Measurements from ENCODE around the gene TTC16.
"Not testable (repeated sequence)": the region's sequence is repeated elsewhere in the genome, so short reads cannot be mapped to it uniquely, and the experiment has no call there.

Gene TTC16

DNA sequence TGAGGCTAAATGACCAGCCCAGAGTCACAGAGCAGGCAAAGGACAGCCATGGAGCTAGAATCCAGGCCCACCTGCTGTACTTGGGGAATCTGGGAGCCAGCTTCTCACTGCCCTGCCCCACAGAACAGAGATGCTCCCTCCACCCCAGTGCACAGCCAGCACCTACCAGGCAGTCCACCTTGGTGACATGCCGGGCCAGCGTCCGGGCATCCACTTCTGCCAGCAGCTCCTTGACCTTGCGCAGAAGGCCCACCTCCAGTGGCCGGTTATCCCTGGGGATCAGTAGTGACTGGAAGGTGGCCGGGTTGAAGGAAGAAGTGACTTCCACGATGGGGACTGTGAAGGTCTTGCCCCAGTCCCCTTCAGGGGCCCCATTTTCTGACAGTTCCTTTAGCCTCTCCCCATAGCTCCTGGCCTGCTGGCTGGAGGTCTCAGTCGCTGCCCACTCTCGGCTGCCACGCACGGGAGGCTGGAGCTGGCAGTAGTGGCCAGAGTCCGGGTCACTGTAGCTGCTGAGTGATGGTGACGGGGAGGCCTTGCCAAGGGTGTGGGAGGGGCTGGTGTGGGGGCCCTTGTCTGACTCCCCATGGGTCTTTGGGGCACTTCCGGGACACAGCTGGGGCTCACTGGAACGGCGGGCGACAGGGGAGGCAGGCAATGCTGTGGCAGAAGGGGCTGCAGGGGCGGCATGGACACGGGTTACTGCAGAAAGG is 28.7 kb downstream of the TTC16 start:
- DNase-seq (ENCODE audit: low read depth): no peak

DNA sequence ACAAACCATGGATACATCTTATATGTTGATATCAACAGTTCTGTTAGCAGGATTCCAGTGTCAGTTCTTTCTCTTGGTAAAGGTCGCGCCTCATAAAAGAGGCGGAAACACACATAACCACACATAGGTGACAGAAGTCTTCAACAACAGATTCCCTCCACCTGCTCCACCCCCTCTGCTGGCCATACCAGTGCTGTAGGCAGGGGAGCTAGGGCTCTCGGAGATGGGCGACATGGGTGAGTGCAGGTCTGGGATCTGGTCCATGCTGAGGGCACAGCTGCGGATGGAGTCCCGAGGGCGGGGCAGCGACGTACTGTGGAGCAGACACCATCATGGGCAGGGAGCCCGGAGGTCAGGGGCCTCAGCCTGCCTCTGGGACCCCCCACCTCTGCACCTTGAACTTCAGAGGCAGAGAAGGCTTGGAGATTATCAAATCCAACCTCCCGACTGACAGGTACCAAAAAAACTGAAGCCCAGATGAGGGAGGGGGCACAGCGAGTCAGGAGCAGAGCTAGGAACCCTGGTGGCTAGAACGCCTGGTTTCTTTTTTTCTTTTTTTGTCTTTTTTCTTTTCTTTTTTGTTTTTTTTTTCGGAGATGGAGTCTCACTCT is 31.2 kb downstream of the TTC16 start:
- DNase-seq (ENCODE audit: low read depth): no peak

DNA sequence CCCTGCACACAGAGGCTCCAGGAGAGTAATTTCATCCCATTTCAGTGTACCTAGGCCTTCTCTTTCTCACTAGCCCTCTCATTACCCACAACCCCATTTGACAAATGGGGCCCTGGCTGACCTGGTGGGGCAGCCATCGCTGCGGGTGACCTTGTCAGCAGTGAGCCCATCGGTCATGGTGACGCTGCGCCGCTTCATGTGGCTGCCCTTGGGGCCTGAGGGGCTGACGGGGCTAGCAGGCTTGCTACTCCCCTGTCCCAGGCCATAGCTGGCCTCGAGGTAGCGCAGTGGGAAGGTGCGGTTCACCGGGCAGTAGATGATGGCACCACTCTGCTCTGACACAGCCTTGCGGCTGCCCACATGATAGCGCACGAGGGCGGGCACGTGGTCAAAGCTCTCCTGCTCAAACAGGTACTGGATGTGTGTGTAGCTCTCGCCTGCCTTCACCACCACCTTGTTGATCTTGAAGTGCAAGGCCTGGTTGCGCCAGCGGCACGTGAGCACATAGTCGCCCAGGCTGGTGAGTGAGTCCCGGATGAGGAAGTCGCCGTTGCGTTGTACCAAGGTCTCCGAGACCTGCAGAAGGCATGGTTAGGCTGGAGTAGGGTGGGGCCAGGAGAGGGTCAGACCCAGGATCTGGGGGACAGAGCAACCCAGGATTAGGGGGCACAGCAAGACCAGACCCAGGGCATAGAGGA is 33.4 kb downstream of the TTC16 start:
- DNase-seq (ENCODE audit: low read depth): no peak

DNA sequence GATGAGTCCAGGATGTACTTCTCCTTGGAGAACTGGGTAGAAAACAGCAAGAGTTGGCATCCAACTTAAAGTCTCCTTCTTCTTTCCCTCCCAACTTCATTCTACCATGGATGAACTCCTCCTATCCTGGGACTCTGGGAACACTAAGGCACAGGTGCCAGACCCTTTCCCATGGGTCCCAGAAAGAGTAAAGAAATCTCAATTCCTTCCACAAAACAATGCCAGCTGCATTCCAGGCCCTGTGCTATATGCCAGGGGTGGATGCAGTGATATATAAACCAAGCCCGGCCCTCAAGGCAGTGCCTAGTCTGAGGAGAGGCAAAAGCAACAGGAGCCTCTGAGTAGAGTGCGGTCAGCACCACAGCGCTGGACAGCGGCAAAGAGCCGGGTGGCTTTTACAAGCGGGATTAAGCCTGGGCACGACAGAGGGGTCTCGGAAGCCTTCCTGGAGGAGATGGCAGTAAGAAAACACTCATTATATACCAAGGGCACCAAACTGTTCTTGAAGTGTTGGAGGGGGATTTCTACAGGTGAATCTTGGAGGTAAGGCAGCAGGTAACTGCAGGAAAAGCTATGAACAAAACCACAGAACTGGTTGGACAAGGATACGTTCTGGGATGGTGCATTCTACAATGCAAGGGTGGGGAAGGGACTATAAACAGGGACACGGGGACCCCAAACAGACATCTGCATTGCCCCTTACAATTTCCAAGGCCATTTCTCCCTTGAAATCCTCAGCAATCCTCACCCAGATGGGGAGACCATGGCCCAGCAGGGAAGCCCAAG is 35.6 kb downstream of the TTC16 start:
- no peak for DNase-seq (ENCODE audit: low read depth)

DNA sequence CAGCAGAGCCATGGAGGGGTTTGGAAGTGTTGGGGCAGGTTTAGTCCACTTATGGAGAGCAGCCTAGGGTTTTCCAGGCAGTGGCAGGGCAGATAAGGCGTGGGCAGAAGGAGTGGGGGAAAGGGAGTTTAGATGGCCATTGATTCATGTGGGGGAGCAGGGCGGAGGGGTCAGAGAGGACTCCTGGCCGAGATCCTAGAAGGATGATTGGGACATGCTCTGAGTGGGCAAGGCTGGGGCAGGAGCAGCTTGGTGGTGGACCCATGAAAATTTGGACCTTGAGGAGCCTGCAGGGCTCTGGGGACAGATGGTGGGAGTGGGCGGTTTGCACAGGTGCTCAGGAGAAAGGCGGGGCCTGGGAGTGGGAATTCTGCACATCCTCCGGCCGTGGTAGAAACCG is 37.3 kb downstream of the TTC16 start:
- no peak for DNase-seq (ENCODE audit: low read depth)

DNA sequence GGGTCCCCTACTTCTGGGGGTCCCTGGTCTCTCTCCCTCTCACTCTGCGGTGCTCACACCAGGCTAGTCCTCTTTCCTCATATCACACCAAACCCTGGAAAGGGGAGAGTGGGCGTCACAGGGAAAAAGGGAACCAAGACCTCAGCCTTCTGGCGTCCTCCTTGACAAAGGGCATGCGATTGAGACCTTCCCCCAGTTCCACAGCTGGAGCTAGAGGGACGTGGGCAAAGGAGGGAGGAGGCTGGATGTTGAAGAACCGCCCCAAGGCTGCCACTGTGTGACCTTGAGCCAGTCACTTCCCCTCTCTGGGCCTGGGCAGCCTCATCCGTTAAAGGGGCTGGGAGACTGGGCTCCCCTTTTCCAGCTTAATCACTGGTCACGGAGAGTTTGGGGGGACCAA is 37.7 kb downstream of the TTC16 start:
- no peak for DNase-seq (ENCODE audit: low read depth)

DNA sequence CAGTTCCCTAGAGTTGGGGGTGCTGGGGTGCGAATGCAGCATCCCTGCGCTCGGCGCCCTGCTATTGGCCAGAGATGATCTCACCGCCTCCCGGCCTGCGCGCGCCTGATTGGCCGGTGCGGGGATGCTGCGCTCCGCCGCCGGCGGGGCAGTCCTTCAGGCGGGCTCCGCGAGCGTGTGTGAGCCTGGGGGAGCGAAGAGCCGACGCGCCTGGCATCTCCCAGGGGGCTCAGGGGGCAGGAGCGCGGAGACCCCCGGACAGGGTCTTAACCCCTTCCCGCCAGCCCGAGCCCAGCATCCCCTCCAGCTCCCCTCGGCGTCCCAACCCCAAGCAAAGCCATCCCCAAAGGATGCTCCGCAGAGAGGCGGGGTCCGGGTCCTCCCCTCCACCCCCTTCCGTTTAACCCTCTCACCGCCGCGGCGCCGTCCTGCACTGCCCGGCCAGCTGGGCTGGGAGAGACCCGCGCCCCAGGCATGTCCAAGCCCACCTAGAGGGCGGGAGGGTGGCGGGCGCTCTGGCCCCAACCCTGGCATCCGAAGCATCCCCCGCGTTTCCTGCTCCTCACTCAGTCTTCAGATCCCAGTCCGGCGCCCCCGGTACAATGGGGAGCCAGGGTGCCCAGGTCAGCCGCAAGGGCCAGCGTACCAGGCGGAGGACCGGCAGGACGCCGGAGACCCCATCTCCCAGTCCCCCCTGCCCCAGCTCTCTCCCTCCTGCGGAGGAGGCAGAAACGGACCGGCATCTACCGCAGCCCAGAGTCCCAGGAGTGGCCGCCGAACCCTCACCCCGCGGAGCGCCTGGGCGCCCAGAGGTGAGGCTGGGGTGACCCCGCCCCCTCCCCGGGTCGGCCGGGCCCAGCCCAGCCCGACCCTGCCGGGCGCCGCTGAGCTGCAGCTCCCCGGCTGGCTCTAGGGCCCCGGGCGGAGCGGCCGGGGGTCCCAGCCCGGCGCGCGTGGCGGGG is 38.5 kb downstream of the TTC16 start:
- no peak for DNase-seq (ENCODE audit: low read depth)

DNA sequence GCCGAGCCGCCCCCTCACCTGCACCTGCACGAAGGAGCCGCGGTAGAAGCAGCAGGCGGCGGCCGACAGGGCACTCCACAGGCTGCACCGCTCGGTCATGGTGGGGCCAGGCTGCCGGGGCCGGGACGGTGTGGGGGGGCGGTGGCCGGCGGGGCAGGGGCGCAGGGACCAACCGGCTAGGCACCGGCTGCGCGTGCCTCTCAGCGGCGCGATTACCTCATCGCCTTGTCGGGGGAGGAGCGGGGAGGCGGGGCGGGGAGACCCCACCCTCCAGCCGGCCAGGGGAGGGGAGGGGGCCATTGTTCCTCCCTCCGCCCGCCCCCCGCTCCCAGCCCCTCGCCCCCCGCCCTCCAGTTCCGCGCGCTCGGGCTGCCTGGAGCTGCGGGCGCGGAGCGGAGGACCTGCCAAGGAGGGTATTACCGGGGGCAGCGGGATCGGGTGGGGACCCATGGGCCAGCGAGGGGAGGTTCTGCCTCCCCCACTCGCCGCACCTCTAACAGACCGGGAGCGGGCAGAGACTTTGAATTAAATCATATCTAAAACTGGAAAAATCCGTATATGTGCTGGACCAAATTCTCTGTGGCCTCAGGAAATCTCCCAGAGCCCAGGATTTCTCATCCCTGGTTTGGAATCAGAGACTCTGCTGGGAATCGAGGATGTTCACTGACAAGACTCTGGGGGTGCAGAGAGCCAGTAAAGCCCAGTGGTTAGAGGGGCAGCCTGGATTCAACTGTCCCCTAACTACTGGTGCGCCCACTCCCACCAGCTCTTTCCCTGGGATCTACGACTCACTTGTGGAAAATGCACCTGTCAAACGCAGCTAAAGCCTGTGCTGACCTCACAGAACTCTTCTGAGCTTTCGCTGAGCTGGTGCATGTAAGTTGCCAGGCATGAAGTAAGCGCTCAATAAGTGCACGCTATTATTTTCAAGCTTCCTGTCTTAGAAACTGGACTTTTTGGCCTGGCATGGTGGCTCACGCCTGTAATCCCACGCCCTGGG is 39.5 kb downstream of the TTC16 start:
- DNase-seq (ENCODE audit: low read depth): no peak

DNA sequence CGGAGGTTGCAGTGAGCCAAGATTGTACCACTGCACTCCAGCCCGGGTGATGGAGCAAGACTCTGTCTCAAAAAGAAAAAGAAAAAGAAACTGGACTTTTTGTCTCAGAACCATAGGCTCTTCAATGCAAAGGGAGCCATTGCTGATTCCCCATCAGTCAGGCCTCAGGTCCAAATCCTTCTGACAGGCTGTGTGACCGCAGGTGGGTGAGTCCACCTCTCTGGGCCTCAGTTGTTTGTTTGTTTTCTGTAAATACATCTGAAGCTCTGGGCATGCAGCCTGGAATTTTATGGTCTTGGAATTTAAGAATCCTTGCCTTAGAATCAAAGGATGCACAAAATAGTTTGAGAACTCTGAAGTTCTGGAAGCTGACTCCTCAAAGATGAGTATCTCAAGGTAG is 40.4 kb downstream of the TTC16 start:
- DNase-seq (ENCODE audit: low read depth): no peak

DNA sequence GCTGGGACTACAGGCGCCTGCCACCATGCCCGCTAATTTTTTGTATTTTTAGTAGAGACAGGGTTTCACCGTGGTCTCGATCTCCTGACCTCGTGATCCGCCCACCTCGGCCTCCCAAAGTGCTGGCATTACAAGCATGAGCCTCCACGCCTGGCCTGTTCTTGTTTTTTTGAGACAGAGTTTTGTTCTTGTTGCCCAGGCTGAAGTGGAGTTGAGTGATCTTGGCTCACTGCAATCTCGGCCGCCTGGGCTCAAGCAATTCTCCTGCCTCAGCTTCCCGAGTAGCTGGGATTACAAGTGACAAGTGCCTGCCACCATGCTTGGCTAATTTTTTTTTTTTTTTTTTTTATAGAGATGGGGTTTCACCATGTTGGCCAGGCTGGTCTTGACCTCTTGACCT is 40.9 kb downstream of the TTC16 start:
- not testable (repeated sequence) for DNase-seq (ENCODE audit: low read depth)

DNA sequence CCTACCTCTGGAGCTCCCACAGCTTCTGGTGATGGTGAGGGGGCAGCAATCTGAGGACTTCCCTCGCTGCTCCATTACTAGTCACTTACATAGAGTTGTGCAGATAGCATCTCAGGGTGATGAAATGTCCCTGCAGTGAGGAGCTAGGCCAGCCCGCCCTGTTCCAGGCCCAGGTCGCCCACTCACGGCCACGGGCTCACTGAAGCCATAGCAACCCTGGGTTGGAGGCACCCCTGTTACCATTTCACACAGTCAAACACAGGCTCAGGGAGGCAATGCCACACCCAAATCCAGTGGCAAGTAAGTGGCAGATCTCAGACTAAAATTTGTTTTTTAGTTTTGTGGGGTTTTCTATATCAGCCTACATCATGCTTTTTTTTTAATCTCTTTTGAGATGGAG is 43.0 kb downstream of the TTC16 start:
- no peak for DNase-seq (ENCODE audit: low read depth)

DNA sequence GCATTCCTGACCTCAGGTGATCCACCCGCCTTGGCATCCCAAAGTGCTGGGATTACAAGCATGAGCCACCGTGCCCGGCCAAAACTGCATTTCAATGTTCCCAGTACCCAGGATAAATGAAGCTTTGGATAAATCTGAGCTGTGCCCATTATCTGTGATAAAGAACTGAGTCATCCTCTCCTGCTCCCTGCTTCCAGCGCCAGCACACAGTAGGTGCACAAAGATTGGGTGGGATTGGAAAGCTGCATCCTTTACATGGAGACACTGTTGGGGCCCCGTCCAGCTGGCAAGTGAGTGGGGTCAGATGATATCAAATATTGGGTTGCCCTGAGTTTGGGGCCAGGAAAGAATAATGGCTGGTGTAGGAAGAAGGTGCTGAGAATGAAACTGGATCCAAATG is 45.2 kb downstream of the TTC16 start:
- DNase-seq (ENCODE audit: low read depth): no peak

DNA sequence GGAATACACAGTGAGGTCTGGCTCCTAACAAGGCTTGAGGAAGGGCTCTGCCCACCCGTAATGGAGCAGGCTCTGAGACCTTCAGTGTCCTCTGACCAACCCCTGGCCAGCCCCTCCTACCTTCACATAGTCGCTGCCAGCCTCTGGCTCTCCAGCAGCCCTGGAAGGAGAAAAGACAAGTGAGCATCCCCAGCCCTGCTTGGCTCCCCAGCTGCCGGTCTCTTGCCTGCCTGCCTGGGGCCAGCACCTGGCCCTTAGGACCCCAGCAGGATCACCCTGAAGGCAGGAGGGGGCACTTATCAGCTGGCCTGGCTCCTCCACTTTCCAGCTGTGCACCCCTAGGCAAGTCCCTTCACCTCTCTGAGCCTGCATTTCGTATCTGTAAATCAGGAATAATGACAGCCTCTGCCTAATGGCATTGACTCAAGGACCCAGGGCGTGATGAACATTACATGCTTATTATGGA is 45.6 kb downstream of the TTC16 start:
- no peak for DNase-seq (ENCODE audit: low read depth)

DNA sequence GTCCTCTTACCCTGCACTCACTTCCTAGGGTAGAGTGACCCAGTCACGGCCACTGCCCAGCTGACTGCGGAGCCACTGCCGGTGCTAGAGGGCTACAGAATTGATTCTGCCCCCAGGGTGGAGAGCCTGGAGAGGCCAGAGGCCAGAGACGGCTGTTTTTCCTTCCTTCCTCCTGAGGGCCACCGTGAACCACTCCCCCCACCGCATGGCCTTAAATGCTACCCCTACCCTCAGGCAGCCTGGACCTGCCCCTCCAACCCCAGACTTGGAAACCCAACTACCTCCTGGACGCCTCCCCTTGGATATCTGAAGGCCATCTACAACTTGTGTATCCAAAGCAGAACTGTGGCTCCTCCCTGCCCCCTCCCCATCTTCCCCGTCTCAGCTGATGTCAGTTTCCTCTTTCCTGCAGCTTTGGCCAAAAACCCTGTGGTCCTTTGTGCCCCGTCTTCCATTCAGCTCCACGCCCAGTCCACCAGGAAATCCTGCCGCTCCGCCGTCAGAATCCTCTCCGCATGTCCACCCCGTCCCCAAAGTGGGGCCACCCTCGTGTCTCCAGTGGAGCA is 46.3 kb downstream of the TTC16 start:
- DNase-seq (ENCODE audit: low read depth): no peak

DNA sequence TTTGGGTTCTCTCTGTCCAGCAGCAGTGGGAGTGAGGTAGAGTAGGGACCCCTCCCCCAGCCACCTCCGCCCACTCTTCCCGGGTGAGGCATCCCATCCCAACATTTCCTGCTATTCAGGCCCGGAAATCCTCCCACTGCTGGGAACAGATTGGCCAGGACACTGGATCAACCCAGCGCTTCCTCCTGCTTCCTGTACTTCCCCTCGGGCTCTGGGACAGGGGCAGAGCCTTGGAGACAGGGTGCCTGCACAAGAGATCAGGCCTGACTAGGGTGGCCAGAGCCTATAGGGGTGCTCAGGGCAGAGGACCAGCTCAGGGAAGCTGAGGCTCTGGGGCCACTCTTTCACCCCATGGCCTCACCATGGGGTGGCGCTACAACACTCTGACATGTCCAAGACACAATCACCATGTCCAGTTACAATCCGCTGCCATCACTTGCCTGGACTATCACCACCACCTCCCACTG is 48.1 kb downstream of the TTC16 start:
- no peak for DNase-seq (ENCODE audit: low read depth)

DNA sequence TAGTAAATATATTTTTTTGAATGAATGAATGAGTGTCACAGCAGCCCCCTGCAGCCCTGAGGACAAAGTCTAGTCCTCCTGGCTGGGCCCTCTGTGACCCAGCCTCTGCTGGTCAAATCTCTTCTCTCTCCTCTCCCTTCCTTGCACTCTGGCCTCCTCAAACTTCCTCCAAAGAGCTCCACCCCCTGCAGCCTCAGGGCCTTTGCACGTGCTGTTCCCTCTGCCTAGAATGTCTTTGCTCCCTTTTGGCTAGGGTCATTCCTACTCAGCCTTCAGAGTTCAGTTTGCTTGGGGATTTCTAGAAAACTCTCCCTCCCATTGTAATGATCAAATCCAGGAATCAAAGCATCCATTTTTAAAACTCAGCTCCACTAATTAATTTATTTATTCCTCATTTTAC is 49.5 kb downstream of the TTC16 start:
- no peak for DNase-seq (ENCODE audit: low read depth)

DNA sequence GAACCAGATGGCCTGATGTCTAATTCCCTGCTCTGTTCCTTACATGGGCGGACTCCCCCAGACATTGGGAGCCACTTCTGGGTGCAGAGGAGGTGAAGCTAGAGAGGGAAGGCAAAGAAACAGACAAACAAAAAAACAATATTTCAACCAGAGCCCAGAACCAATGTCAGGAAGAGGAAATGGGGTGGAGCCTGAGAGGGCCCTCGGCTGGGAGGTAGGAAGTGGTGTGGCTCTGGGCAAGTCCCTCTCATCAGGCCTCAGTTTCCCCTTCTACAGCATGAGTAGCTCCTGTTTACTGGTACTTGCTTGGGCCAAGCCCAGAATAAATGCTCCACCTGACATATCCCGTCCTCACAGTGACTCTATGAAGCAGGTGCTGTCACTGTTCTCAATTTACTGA is 51.5 kb downstream of the TTC16 start:
- DNase-seq (ENCODE audit: low read depth): no peak

DNA sequence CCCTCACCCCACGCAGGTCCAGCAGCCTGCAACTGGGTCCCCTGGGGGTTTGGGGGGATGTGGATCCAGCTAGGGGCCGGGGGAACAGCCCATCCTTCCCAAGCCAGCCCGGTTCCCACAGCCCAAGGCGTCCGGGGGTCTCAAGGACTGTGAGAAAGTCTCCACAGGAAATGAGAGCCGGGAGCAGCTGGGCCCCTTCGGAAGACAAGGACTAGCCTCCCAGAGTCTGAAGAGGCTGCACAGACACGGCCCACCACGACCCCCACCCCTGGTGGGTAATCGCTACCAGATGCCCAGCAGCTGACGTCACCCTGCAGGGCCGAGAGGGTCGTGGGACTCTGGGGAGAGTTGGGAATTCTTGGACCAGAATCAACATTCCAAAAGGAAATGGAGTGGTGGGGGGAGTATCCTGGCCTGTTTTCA is 52.0 kb downstream of the TTC16 start:
- DNase-seq (ENCODE audit: low read depth): no peak

DNA sequence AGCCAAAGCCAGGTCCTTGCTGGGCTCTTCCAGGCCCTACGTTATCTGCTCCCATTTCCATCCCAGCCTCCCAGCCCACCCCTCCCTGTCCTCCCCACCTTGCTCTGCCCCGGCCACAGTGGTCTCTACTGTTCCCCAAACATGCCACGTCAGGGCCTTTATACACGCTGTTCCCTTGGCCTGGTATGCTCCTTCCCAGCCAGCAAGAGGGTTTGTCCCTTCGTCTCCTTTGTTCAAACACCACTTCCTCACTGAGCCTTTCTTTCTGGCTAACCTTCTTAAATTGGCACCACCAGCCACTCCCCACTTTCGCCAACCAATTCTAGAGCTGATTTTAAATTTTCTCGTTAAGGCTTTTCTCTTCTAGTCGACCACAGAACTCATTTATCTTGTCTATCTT is 52.8 kb downstream of the TTC16 start:
- DNase-seq (ENCODE audit: low read depth): no peak

DNA sequence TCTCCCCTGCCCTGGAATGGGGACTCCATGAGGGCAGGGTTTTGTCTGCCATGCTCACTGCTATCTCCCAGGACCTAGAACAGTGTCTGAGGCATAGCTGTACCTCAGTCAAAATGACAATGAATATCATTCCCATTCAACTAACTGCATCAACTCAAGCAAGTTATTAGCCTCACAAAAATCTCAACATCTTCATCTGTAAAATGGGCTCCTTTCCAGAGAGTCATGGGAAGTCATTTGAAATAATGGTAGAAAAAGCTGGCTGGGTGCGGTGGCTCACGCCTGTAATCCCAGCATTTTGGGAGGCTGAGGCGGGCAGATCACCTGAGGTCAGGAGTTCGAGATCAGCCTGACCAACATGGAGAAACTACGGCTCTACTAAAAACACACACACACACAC is 53.2 kb downstream of the TTC16 start:
- DNase-seq (ENCODE audit: low read depth): no peak
